Measurements from ENCODE around the gene C2orf92.

- TF ChIP-seq EZH2 (IDR thresholded peaks at IDR 0.05; ENCODE audit: borderline replicate concordance, low read depth, low read length, severe bottlenecking) (no peak), CTCF (IDR thresholded peaks at IDR 0.05; ENCODE audit: borderline replicate concordance, extremely low read depth, low read length, poor library complexity, severe bottlenecking) (peak; percentile 4)
These were observed 80.5 kb downstream of the C2orf92 start for GRCh38 chr2:97750017-97750416.

Data from DND-41 (cell line).